Esophagus squamous epithelium (tissue), 5 donors: ENCODE measurements around the gene PYGB. TPM values are rescaled to one million over a fixed set of nuclear protein-coding genes. Genes with fewer than 3 reads are reported as not detected.

ENCODE experiments used
- DNase-seq: peaks from one replicate; lab custom pipeline; 2025; lab: John Stamatoyannopoulos, UW
- H3K27ac ChIP-seq, 4 donors: fragments of 200-600 bp; sonication (generic); one replicate each; pipeline ENCODE4 v1.5.1; 2016 to 2019; ENCODE audit warnings: mild to moderate bottlenecking in 1 of 4
- H3K27me3 ChIP-seq, 4 donors: fragments of 200-600 bp; sonication (generic); 1 replicate in 3 of 4; 2 replicates in 1 of 4; pipeline versions ENCODE4 v1.5.1 to v1.6.0; 2017 to 2021; ENCODE audit warnings: antibody characterized with exemption in 1 of 4
- H3K36me3 ChIP-seq, 3 donors: fragments of 200-600 bp; sonication (generic); one replicate each; pipeline ENCODE4 v1.5.1; 2016 to 2019
- H3K4me1 ChIP-seq, 3 donors: fragments of 200-600 bp; sonication (generic); one replicate each; pipeline ENCODE4 v1.5.1; 2017 to 2019
- H3K4me3 ChIP-seq, 4 donors: fragments of 200-600 bp; sonication (generic); 1 replicate in 3 of 4; 2 replicates in 1 of 4; pipeline ENCODE4 v1.5.1; 2016 to 2019; ENCODE audit warnings: mild to moderate bottlenecking in 2 of 4, moderate library complexity in 1 of 4
- H3K9me3 ChIP-seq, 3 donors: fragments of 200-600 bp; sonication (generic); one replicate each; pipeline ENCODE4 v1.5.1; 2016 to 2019
- CTCF ChIP-seq, 6 experiments: fragments of 450-650 bp in 4 of 6; fragments of 200-600 bp in 2 of 6; sonication (generic) in 2 of 6; IDR thresholded peaks; one replicate each; pipeline ENCODE4 v1.5.1; 2016 to 2019; ENCODE audit warnings: antibody characterized with exemption in 6 of 6, mild to moderate bottlenecking in 4 of 6, moderate library complexity in 4 of 6
- POLR2A ChIP-seq, 4 donors: fragments of 450-650 bp; IDR thresholded peaks; one replicate each; pipeline ENCODE4 v1.6.1; 2017; ENCODE audit warnings: antibody characterized with exemption in 4 of 4, mild to moderate bottlenecking in 4 of 4, moderate library complexity in 3 of 4
- WGBS, 2 donors: methylation state at CpG; one replicate each; pipeline ENCODE4 v1.1.5; 2018; 5-methylcytosine and 5-hydroxymethylcytosine counted together
- intact Hi-C: fragments of 100-400 bp; cut with DNase I; formaldehyde crosslinking; loops from one replicate; pipeline ENCODE4 v1.15.0; 2022
- total RNA-seq, 4 donors: library from RNA; depleted of rRNA; stranded (reverse); fragments of >200 nt; gene quantifications; one replicate each; pipeline ENCODE4 v1.1.0, GENCODE V29; 2016
- donor health status: DM: yes; HTN: yes; CAD: no.

PYGB gene
- total RNA-seq, 4 donors from 2014 or later, result 70.8 to 127 (median 95.6) TPM

GRCh38 chr20:25323496-25324246, 75.8 kb downstream of the PYGB start:
- intact Hi-C loops, result no loop called here
- no peak overlapping the region for H3K4me3 ChIP-seq
- no peak for TF ChIP-seq POLR2A (IDR thresholded peaks at IDR 0.05)
- TF ChIP-seq CTCF (IDR thresholded peaks at IDR 0.05), result no peak
- WGBS, 2 donors, result 87% methylated on average over 11 to 12 of the region's 12 CpGs
- H3K4me1 ChIP-seq, result peaks cover 0 to 13% (median 2%) of the 10 kb centered on the region in 3 donors
- no peaks in the 10 kb centered on the region for H3K27me3 ChIP-seq
- peak overlapping the region in 2 of 4 donors; percentile 15 to 21 for H3K27ac ChIP-seq
- no peaks in the 10 kb centered on the region for H3K9me3 ChIP-seq
- no peak for DNase-seq
- peaks cover 0 to 51% (median 0%) of the 10 kb centered on the region in 3 donors for H3K36me3 ChIP-seq

GRCh38 chr20:25324412-25324811, 76.5 kb downstream of the PYGB start:
- intact Hi-C loops, result no loop called here
- WGBS, 2 donors, result 62 to 74% methylated on average over 4 to 5 of the region's 5 CpGs
- TF ChIP-seq POLR2A (IDR thresholded peaks at IDR 0.05) (no peak), CTCF (IDR thresholded peaks at IDR 0.05) (no peak)
- no peaks in the 10 kb centered on the region for H3K9me3 ChIP-seq
- H3K36me3 ChIP-seq, result peaks cover 0 to 55% (median 0%) of the 10 kb centered on the region in 3 donors
- H3K4me3 ChIP-seq, result no peak overlapping the region
- H3K4me1 ChIP-seq, result peaks cover 0 to 21% (median 4%) of the 10 kb centered on the region in 3 donors
- DNase-seq, result no peak
- no peaks in the 10 kb centered on the region for H3K27me3 ChIP-seq
- peak overlapping the region in 1 of 4 donors; percentile 21 for H3K27ac ChIP-seq

GRCh38 chr20:25325073-25325472, 77.2 kb downstream of the PYGB start:
- no peak for DNase-seq
- peak overlapping the region in 1 of 4 donors; percentile 21 for H3K27ac ChIP-seq
- 56% methylated on average over 3 of the region's 3 CpGs; no CpG with 5 or more reads in 1 of the 2 donors for WGBS, 2 donors

GRCh38 chr20:25325997-25326396, 78.1 kb downstream of the PYGB start:
- Histone ChIP-seq H3K4me1 (peaks cover 0 to 32% (median 4%) of the 10 kb centered on the region in 3 donors), H3K36me3 (peaks cover 0 to 39% (median 0%) of the 10 kb centered on the region in 3 donors), H3K9me3 (no peaks in the 10 kb centered on the region), H3K4me3 (no peak overlapping the region), H3K27ac (no peak overlapping the region), H3K27me3 (no peaks in the 10 kb centered on the region)
- DNase-seq, result no peak
- intact Hi-C loops, result no loop called here
- 67 to 87% methylated on average over 2 of the region's 2 CpGs for WGBS, 2 donors
- TF ChIP-seq CTCF (IDR thresholded peaks at IDR 0.05), result no peak
- TF ChIP-seq POLR2A (IDR thresholded peaks at IDR 0.05), result no peak

More at GRCh38 chr20:25325073-25325472, 77.2 kb downstream of the PYGB start:
- TF ChIP-seq POLR2A (IDR thresholded peaks at IDR 0.05) (no peak), CTCF (IDR thresholded peaks at IDR 0.05) (no peak)
- H3K36me3 ChIP-seq, result peaks cover 0 to 48% (median 0%) of the 10 kb centered on the region in 3 donors
- H3K4me3 ChIP-seq, result no peak overlapping the region
- peaks cover 0 to 27% (median 4%) of the 10 kb centered on the region in 3 donors for H3K4me1 ChIP-seq
- no peaks in the 10 kb centered on the region for H3K9me3 ChIP-seq
- no peaks in the 10 kb centered on the region for H3K27me3 ChIP-seq
- intact Hi-C loops, result no loop called here

GRCh38 chr20:25327521-25328235, 79.8 kb downstream of the PYGB start:
- peaks cover 0 to 22% (median 0%) of the 10 kb centered on the region in 3 donors for H3K36me3 ChIP-seq
- intact Hi-C loops, result no loop called here
- TF ChIP-seq POLR2A (IDR thresholded peaks at IDR 0.05) (no peak), CTCF (IDR thresholded peaks at IDR 0.05) (no peak)
- WGBS, 2 donors, result 75 to 95% methylated on average over 6 to 7 of the region's 7 CpGs
- H3K9me3 ChIP-seq, result no peaks in the 10 kb centered on the region
- H3K27me3 ChIP-seq, result no peaks in the 10 kb centered on the region
- no peak overlapping the region for H3K27ac ChIP-seq
- peaks cover 0 to 32% (median 4%) of the 10 kb centered on the region in 3 donors for H3K4me1 ChIP-seq
- no peak for DNase-seq
- no peak overlapping the region for H3K4me3 ChIP-seq
